GM12878 (cell line): ENCODE results near the gene RIMBP2. TPM values are rescaled to one million over a fixed set of nuclear protein-coding genes. Genes with fewer than 3 reads are reported as not detected.

Experiments
- ATAC-seq: fragments of 200-7000 bp; cut with Tn5 transposase; 3 replicates; pipeline ENCODE4 v1.9.1; 2020; ENCODE audit warnings: mild to moderate bottlenecking, moderate library complexity
- BruUV-seq: library from RNA; stranded (reverse); fragments of 400-500 nt; replicated peaks from 2 replicates; lab custom pipeline; 2021; lab: Mats Ljungman, UMichigan
- CTCF ChIA-PET: fragments of 300-600 bp; sonication (Branson Sonifier 250); formaldehyde crosslinking; extraction: SDS; loops from one replicate; lab custom pipeline; 2021; ENCODE audit warnings: inconsistent platforms; lab: Yijun Ruan, JAX
- POLR2A ChIA-PET: fragments of 350-600 bp; formaldehyde crosslinking; extraction: SDS; loops from one replicate; lab custom pipeline; 2021; ENCODE audit warnings: inconsistent platforms; lab: Charles Lee
- RAD21 ChIA-PET: fragments of 300-600 bp; sonication (Branson Sonifier 250); formaldehyde crosslinking; loops from one replicate; lab custom pipeline; 2023; ENCODE audit warnings: antibody characterized with exemption; ENCODE audit not compliant: unreplicated experiment; lab: Charles Lee
- SMC1A ChIA-PET: fragments of 300-600 bp; sonication (Branson Sonifier 250); formaldehyde crosslinking; loops from one replicate; lab custom pipeline; 2023; ENCODE audit not compliant: unreplicated experiment, uncharacterized antibody; lab: Charles Lee
- DNase-seq: peaks from one replicate; pipeline ENCODE4 v3.0.0-alpha.2; 2011; ENCODE audit warnings: low read depth, low spot score
- FAIRE-seq: peaks from 3 replicates; lab custom pipeline; 2011; peaks lifted over from hg19 to GRCh38; lab: Jason Lieb, UNC
- H2AFZ ChIP-seq: 2 replicates; pipeline ENCODE4 v1.6.0; 2011; ENCODE audit warnings: low read depth, low read length, control low read depth; ENCODE audit not compliant: control insufficient read depth
- H3K27ac ChIP-seq: 2 replicates; pipeline ENCODE4 v1.5.1; 2011; ENCODE audit warnings: control low read depth; ENCODE audit not compliant: control insufficient read depth, insufficient read depth
- H3K27me3 ChIP-seq, 2 experiments: replicated peaks in 1 of 2; 2 replicates each; pipeline versions ENCODE4 v1.6.0 to v1.6.1; 2011; ENCODE audit warnings: low read length in 1 of 2; ENCODE audit not compliant: control insufficient read depth in 2 of 2, insufficient read depth in 2 of 2
- H3K36me3 ChIP-seq, 2 experiments: 2 replicates each; pipeline ENCODE4 v1.5.1; 2011; ENCODE audit warnings: low read length in 1 of 2; ENCODE audit not compliant: control insufficient read depth in 2 of 2, insufficient read depth in 2 of 2
- H3K4me1 ChIP-seq: 2 replicates; pipeline ENCODE4 v1.6.1; 2011; ENCODE audit warnings: mild to moderate bottlenecking, low read length, moderate library complexity, mixed read lengths; ENCODE audit not compliant: control insufficient read depth, insufficient read depth
- H3K4me2 ChIP-seq: 2 replicates; pipeline ENCODE4 v1.6.0; 2011; ENCODE audit warnings: control low read depth; ENCODE audit not compliant: control insufficient read depth, insufficient read depth
- H3K4me3 ChIP-seq: fragments of 200-600 bp; sonication (generic); 2 replicates; pipeline ENCODE4 v1.5.1; 2016
- H3K79me2 ChIP-seq: 2 replicates; pipeline ENCODE4 v1.6.0; 2011; ENCODE audit warnings: low read length; ENCODE audit not compliant: control insufficient read depth, insufficient read depth
- H3K9ac ChIP-seq: 2 replicates; pipeline ENCODE4 v1.8.0; 2011; ENCODE audit warnings: low read length, control low read depth, mixed read lengths; ENCODE audit not compliant: control insufficient read depth, insufficient read depth
- H3K9me3 ChIP-seq: replicated peaks from 3 replicates; pipeline ENCODE4 v1.5.1; 2011; ENCODE audit warnings: mild to moderate bottlenecking, low read length; ENCODE audit not compliant: control insufficient read depth, insufficient read depth
- H4K20me1 ChIP-seq: 2 replicates; pipeline ENCODE4 v1.6.0; 2011; ENCODE audit not compliant: control insufficient read depth, insufficient read depth
- BHLHE40 ChIP-seq, 2 experiments: fragments of 450-650 bp in 1 of 2; IDR thresholded peaks; 2 replicates each; pipeline ENCODE4 v1.6.1; 2011 to 2017; ENCODE audit warnings: low read depth in 2 of 2, borderline replicate concordance in 1 of 2, improper control_type of control experiment in 1 of 2, low read length in 1 of 2, mild to moderate bottlenecking in 1 of 2
- IKZF1 ChIP-seq: fragments of 450-650 bp; conservative IDR thresholded peaks from 2 replicates; pipeline ENCODE4 v1.6.1; 2017; ENCODE audit warnings: antibody characterized with exemption, mild to moderate bottlenecking
- PAX5 ChIP-seq: IDR thresholded peaks from 2 replicates; pipeline ENCODE4 v1.6.1; 2011; ENCODE audit warnings: low read depth, low read length, borderline replicate concordance
- ZBTB33 ChIP-seq: fragments of 450-650 bp; IDR thresholded peaks from 2 replicates; pipeline ENCODE4 v1.6.1; 2017; ENCODE audit warnings: mild to moderate bottlenecking
- ZSCAN29 ChIP-seq: fragments of 450-650 bp; IDR thresholded peaks from 2 replicates; pipeline ENCODE4 v1.6.1; 2017; ENCODE audit warnings: mild to moderate bottlenecking, moderate library complexity
- WGBS: methylation state at CpG from one replicate; pipeline ENCODE4 v1.1.6; 2016; ENCODE audit warnings: low lambda C conversion rate; ENCODE audit not compliant: insufficient replicate concordance, insufficient coverage; ENCODE audit errors: missing lambda C conversion rate; 5-methylcytosine and 5-hydroxymethylcytosine counted together
- in situ Hi-C: fragments of 300-500 bp; cut with MboI; formaldehyde crosslinking; loops from 9 replicates; pipeline ENCODE4 v1.14.3; 2018; ENCODE audit warnings: mixed read lengths
- intact Hi-C: fragments of 100-400 bp; cut with micrococcal nuclease; formaldehyde crosslinking; loops from one replicate; pipeline ENCODE4 v1.14.2; 2022; ENCODE audit not compliant: unreplicated experiment
- polyA plus RNA-seq, 11 experiments: library from polyadenylated mRNA; depleted of rRNA in 4 of 11; unstranded in 6 of 11; stranded (reverse) in 5 of 11; fragments of >200 nt; fragmentation: Nextera tagmentation in 4 of 11; fragmentation: Illumina TruSeq in 1 of 11; extraction: Ambion mirVana in 4 of 11; extraction: Trizol in 1 of 11; gene quantifications; 1 replicate in 1 of 11; 2 replicates in 10 of 11; pipeline versions ENCODE4 v1.2.1 to v1.2.3, GENCODE V29; 2011 to 2016; ENCODE audit warnings: inconsistent platforms in 2 of 11, missing spikeins in 2 of 11, low read depth in 1 of 11
- total RNA-seq, 4 experiments: library from RNA; depleted of rRNA in 3 of 4; stranded (reverse); fragments of >200 nt in 3 of 4; fragmentation: Illumina TruSeq in 1 of 4; extraction: Trizol in 1 of 4; gene quantifications; 2 replicates each; pipeline versions ENCODE4 v1.2.1 to v1.2.3, GENCODE V29; 2013 to 2021

The RIMBP2 gene
- total and polyA plus RNA-seq, 10 of the 15 experiments (the other 5 are each of a cell fraction or from before 2014, with no cell fraction given), result 0.04 to 2.9 (median 0.07) TPM; not detected in 1

- ChIA-PET RAD21 (interaction anchor here (1.1 to 1.5 kb wide), 2 partner anchors 29 to 108 kb away, joined by 3 read pairs; no protein-coding TSS in a partner anchor), SMC1A (interaction anchor here (1.1 kb wide), 1 partner anchor 38 kb away, joined by 3 read pairs; no protein-coding TSS in a partner anchor), POLR2A (no interaction called here), CTCF (interaction anchor here (1.0 kb wide), 1 partner anchor 32 kb away, joined by 3 read pairs; no protein-coding TSS in a partner anchor)
- Histone ChIP-seq H4K20me1 (no peaks in the 10 kb centered on the region), H3K4me2 (no peak overlapping the region), H3K9ac (no peak overlapping the region), H3K4me1 (no peaks in the 10 kb centered on the region), H3K79me2 (no peaks in the 10 kb centered on the region), H2AFZ (no peak overlapping the region), H3K27me3 (no peaks in the 10 kb centered on the region), H3K9me3 (no peaks in the 10 kb centered on the region), H3K36me3 (no peaks in the 10 kb centered on the region), H3K27ac (no peak overlapping the region), H3K4me3 (no peak overlapping the region)
- in situ Hi-C loops, result no loop called here
- DNase-seq (no peak), ATAC-seq (no peak), FAIRE-seq (no peak)
- WGBS, result 55% methylated on average over 12 of the region's 12 CpGs
- intact Hi-C loops, result no loop called here
- TF ChIP-seq IKZF1 (0 out of 2 replicates have a peak, but pooled peaks have one; percentile 13), PAX5 (peak; percentile 78), ZSCAN29 (peak; percentile 94), ZBTB33 (no peak), BHLHE40 (IDR thresholded peaks at IDR 0.05; ENCODE audit: borderline replicate concordance in 1 of 2, low read depth in 2 of 2, low read length in 1 of 2) (0 out of 4 replicates have a peak, but pooled peaks of 1 of the 2 experiments have one; percentile 16)
- BruUV-seq, result no TSS peak
Measured at GRCh38 chr12:130606231-130606630, 109.9 kb downstream of the RIMBP2 start.
